ENCODE results near the gene ITGA7.

DNA sequence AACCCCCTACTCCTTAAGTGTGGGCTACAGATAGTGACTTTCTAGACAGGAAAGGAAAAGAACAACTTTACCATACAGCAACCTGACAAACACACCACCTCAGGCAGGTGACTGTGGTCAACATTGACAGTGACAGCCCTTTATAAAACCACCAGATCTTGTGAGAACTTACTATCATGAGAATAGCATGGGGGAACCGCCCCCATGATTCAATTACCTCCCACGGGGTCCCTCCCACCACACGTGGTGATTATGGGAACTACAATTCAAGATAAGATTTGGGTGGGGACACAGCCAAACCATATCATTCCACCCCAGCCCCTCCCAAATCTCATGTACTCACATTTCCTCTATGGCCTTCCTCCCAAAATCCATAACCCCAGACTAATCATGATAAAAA, 54.7 kb downstream of the ITGA7 start:
- TF ChIP-seq, protein P1, sequence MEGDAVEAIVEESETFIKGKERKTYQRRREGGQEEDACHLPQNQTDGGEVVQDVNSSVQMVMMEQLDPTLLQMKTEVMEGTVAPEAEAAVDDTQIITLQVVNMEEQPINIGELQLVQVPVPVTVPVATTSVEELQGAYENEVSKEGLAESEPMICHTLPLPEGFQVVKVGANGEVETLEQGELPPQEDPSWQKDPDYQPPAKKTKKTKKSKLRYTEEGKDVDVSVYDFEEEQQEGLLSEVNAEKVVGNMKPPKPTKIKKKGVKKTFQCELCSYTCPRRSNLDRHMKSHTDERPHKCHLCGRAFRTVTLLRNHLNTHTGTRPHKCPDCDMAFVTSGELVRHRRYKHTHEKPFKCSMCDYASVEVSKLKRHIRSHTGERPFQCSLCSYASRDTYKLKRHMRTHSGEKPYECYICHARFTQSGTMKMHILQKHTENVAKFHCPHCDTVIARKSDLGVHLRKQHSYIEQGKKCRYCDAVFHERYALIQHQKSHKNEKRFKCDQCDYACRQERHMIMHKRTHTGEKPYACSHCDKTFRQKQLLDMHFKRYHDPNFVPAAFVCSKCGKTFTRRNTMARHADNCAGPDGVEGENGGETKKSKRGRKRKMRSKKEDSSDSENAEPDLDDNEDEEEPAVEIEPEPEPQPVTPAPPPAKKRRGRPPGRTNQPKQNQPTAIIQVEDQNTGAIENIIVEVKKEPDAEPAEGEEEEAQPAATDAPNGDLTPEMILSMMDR (IDR thresholded peaks at IDR 0.05; ENCODE audit: insufficient read depth, low read depth, low read length), result no peak
- TF ChIP-seq EZH2 (IDR thresholded peaks at IDR 0.05; ENCODE audit: insufficient read depth, low read length), result no peak

All from astrocyte (in vitro differentiated cells and primary cell).